GM18861 (cell line): ENCODE results near the gene CUL5.
"Not testable (repeated sequence)": the region's sequence is repeated elsewhere in the genome, so short reads cannot be mapped to it uniquely, and the experiment has no call there.

Source experiments
- ATAC-seq: cut with Tn5 transposase; IDR thresholded peaks from one replicate; pipeline ENCODE4 v1.9.1; 2021; ENCODE audit not compliant: unreplicated experiment

Gene CUL5

GRCh38 chr11:108019870-108020540 lies 11.3 kb downstream of the CUL5 start:
- no peak for ATAC-seq

- peak; percentile 71 for ATAC-seq
Observed at GRCh38 chr11:108025387-108026080, 16.8 kb downstream of the CUL5 start.

GRCh38 chr11:108027057-108027456 lies 18.4 kb downstream of the CUL5 start:
- no peak for ATAC-seq

GRCh38 chr11:108028822-108029441 lies 20.2 kb downstream of the CUL5 start:
- ATAC-seq, result not testable (repeated sequence)

- ATAC-seq, result not testable (repeated sequence)
Observed at GRCh38 chr11:108031604-108032003, 22.9 kb downstream of the CUL5 start.

GRCh38 chr11:108032800-108033199 lies 24.1 kb downstream of the CUL5 start:
- no peak for ATAC-seq

- no peak for ATAC-seq
Observed at GRCh38 chr11:108034034-108034433, 25.3 kb downstream of the CUL5 start.

GRCh38 chr11:108034952-108035351 lies 26.3 kb downstream of the CUL5 start:
- ATAC-seq, result no peak

- no peak for ATAC-seq
Observed at GRCh38 chr11:108035690-108036089, 27.0 kb downstream of the CUL5 start.

- no peak for ATAC-seq
Observed at GRCh38 chr11:108037211-108037610, 28.5 kb downstream of the CUL5 start.

GRCh38 chr11:108037636-108038035 lies 28.9 kb downstream of the CUL5 start:
- ATAC-seq, result no peak

GRCh38 chr11:108048269-108048668 lies 39.6 kb downstream of the CUL5 start:
- no peak for ATAC-seq

GRCh38 chr11:108062336-108062735 lies 53.6 kb downstream of the CUL5 start:
- ATAC-seq, result no peak

- ATAC-seq, result no peak
Observed at GRCh38 chr11:108063410-108063809, 54.7 kb downstream of the CUL5 start.

GRCh38 chr11:108069947-108070346 lies 61.2 kb downstream of the CUL5 start:
- ATAC-seq, result peak; percentile 85

GRCh38 chr11:108084811-108085210 lies 76.1 kb downstream of the CUL5 start:
- no peak for ATAC-seq

GRCh38 chr11:108085672-108086071 lies 77.0 kb downstream of the CUL5 start:
- ATAC-seq, result no peak

GRCh38 chr11:108092134-108092533 lies 83.4 kb downstream of the CUL5 start:
- ATAC-seq, result no peak

- no peak for ATAC-seq
Observed at GRCh38 chr11:108093128-108093904, 84.6 kb downstream of the CUL5 start.

- ATAC-seq, result no peak
Observed at GRCh38 chr11:108097179-108097578, 88.5 kb downstream of the CUL5 start.

- no peak for ATAC-seq
Observed at GRCh38 chr11:108101090-108101775, 92.5 kb downstream of the CUL5 start.
